GM21447 (cell line): ENCODE measurements around the gene FAM89B.
A peak's percentile ranks its signal among the peaks of the same experiment; 100 is the strongest.

Source experiments
- ATAC-seq: cut with Tn5 transposase; IDR thresholded peaks from one replicate; pipeline ENCODE4 v1.9.1; 2021; ENCODE audit not compliant: unreplicated experiment

Gene FAM89B

DNA sequence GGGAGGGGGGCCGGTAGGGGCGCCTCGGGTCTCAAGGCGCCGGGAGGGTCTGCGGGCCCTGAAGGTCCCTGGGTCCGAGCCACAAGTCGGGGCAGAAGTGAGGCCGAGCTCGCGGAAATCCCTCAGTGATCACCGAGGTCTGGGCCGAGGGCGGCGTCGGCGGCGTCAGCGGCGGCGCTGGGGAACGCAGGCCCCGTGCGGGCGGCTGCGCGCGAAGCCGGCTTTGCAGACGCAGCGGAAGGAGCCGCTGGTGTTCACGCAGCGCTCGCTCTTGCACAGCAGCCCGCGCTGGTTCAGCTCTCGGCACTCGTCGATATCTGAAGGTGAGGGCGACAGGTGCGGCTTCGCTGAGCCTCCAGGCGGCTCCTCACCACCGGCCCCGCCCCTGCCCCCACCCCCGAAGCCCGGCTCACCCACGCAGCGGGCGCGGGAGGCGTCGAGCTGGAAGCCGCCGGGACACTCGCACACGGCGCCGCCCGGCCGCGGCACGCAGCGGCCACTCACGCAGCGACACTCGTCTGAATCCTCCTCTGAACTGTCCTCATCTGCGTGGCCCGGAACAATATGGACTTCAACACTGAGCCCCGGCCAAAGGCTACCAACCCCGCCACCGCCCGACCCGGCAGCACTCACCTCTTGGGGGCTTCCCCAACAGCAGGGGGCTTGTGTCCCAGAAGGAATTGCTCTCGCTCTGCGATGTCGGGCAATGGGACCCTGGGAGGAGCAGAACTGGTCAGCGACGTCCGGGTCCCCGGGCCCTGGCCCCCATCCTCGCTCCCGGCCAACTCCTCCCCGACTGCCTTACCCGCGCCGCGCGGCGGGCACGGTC lies 33.2 kb upstream of the FAM89B start:
- ATAC-seq: no peak

DNA sequence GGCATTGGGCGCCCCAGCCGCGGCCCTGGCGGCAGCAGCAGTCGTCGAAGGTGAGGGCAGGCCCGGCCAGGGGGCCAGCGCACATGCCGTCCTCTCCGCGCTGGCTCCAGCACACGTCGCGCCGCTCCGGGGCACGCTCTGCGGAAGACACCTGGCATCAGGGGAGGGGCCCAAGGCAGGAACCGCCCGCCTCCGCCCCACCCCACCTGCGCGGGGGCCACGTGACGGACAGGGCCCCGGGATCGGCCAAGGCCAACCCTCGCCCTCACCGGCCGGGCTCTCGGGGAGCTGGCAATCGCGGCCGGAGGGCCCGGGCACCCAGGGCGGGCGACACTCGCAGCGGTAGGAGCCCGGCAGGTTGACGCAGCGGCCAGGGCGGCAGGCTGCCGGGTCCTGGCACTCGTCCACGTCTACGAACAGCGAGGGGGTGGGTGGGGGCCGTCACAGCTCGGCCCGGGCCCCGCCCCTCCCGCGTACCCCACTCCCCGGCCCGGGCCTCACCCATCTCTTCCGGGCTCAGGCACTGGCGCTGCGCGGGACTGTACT lies 32.5 kb upstream of the FAM89B start:
- peak; percentile 49 for ATAC-seq

DNA sequence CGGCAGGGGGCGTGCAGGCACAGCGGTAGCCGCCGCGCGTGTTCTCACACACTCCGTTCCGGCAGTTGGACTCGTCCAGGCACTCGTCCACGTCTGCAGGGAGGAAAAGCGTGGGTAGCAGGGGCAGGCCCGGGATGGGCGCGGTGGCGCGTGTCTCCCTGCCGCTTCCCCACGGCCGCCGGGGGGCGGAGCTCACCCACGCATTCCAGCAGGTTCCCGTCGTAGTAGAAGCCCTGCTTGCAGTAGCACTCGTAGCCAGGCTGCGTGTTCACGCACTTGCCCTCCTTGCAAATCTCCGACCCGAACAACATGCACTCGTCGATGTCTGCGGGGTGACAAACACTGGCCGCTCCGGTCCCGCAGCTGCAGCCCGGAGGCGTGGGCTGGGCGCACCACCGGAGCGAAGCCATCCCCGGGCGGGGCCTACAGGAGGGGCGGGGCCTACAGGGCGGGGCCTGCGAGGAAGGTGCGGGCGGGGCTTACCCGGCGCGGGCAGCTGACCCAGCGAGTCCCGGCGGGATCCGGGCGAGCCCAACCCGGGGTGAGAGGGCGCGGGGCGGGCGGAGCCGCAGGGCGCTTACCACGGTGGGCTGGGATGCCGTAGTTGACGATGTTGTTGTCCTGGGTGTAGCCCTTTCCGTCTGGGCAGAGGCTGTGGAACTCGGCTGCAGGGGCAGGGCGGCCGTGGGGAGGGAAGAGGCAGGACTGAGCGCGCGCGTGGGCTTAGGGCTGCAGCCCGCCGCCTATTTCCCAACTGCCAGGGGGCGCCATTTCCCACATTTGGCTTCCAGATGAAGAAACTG lies 31.8 kb upstream of the FAM89B start:
- ATAC-seq: peak; percentile 74

DNA sequence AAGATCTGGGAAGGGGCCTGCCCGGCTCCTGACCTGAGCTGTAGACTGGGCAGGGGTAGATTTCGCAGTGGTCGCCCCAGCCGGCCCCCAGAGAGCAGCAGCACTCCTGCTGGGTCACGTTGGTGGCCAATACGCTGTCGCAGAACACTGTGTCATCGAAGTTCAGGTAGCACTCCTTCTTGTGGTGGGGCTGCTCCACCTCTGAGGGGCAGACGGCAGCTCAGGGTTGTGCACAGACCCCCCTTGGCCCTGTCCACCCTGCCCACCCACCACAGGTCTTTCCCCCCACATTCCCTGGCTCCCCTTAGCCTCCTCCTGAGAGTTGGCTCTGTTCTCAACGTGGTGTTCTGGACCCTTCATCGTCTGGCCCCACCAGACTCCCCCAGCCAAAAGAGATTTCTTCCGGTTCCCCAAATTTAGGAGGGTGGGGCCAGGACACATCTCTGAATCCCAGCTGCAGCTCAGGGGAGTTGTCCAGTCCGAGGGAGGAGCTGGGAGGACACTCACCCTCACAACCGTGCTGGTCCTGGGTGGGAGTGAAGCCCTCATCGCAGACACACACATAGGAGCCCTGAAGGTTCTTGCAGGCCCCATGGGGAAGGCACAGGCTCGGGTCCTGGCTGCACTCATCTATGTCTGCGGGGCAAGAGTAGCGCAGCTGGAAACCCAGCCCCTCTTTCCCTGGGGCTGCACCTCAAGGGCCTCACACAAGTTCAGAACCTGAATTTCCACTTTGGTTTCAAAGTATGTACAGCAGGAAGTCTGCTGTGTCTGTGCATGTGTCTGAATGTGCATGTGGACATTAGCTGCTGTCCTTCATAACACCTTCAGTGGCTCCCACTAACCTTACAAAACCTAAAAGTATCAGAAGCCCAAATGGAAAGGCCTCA lies 31.0 kb upstream of the FAM89B start:
- ATAC-seq: no peak

DNA sequence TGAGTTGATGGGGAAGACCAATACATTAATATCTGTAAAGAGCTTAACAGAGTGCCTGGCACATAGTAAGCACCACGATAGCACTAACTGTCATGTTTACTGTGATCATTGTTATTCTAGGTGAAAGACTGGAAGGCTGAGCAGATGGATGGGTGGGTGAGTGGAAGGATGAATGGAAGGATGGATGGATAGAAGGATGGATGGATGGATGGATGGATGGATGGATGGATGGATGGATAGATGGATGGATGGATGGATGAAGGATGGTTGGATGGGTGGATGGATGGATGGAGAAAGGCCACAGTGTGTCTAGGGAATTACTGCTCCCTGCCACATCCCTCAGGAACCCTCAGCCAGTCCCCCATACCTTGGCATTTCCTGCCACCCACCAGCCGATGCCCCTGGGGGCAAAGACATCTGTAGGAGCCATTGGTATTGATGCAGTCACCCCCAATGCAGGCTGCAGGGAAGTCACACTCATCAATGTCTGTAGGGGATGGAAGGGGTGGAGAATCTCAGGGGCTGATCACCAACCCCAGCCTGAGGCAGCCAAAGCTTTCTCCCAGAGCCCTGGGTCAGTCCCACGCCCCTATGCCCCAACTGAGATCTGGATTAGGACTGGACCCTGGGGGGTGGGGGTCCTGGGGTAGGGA lies 29.5 kb upstream of the FAM89B start:
- no peak for ATAC-seq

DNA sequence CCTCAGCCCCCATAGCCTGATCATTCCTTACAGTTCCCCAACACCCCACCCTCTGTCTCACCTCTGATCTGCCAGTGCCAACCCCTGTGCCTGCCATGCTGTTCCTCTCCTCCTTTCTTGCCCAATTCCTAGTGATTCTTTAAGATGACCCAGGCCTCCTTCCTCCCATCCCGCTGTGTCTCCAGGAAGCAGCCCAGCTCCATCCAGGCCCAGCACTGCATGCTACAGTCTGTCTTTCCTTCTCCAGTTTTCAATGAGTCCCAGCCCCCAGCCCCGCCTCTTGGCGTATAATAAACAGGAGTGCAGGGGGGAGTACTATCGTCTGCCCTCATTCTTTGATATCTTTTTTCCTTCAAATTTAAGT lies 26.5 kb upstream of the FAM89B start:
- ATAC-seq: no peak

DNA sequence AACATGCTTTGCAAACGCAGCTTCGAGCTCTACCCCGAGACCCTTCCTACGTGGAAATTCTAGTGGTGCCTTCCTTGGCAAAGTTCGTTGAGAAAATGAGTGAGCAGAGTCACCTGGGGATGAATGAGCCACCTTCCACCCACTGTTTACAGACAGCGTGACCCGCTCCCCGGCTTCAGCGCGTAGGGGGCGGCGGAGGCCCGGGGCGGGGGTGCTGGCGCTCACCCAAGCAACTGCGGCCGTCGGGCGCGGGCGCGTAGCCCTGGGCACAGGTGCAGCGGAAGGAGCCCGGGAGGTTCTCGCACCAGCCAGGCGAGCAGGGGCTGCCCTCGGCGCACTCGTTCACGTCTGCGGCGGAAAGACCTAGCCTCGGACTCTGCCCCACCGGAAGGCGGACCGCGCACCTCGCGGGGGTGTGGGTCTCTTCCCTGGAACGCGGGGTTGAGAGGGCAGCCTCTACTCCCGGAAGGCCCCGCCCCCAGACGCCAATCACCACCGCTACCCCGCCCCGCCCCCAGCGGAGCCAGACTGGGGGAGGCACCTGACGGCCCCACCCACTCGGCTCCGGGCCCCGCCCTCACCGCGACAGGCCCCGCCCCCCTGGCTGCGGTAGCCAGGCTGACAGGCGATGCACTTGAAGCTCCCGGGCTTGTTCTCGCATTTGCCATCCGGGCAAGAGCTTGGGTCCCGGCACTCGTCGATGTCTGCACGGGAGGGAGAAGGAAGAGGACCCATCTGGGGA lies 25.9 kb upstream of the FAM89B start:
- peak; percentile 68 for ATAC-seq

DNA sequence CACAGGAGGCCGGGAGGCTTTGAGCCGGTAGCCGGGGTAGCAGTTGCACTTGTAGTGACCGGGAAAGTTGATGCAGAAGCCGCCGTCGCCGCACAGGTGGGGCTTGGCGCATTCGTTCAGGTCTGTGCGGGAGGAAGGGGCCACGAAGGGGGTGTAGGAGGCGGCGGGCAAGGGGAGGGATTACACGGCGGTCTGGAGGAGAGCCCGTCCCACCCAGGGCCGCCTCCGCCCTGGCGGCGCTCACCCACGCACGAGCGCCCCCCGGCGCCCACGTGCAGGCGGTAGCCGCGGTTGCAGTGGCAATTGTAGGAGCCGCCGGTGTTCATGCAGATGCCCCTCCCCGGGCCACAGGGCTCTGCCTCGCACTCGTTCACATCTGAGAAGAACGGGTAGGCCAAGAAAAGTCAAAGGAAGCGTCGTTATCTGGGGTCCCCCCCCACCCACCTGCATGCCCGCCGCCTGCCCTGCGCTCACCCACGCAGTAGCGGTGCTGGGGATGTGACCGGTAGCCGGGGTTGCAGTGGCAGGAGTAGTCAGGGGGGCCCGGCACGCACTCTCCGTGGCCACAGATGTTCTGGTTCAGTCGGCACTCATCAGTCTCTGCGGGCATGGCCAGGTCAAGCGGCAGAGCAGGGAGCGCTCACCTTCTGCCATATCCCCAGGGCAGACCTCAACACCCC lies 24.8 kb upstream of the FAM89B start:
- ATAC-seq: no peak

DNA sequence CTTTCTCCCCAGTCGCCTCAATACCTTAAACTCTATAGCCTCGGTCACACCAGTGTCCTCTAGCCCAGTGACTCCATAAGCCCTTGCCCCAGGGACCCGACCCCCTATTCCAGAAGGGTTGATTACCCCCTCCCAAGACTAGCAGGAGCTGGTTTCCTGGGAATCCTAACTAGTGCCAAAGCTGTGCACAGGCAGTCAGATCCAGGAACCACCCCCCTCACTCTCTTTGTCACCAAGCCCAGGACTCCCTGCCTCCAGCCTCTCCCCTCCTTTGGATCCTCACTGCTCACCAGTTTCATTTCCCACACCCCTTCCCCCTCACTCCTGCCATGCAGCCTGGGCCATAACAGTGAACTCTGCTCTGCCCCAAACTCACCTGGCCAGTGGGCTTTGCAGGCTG lies 23.9 kb upstream of the FAM89B start:
- ATAC-seq: no peak

DNA sequence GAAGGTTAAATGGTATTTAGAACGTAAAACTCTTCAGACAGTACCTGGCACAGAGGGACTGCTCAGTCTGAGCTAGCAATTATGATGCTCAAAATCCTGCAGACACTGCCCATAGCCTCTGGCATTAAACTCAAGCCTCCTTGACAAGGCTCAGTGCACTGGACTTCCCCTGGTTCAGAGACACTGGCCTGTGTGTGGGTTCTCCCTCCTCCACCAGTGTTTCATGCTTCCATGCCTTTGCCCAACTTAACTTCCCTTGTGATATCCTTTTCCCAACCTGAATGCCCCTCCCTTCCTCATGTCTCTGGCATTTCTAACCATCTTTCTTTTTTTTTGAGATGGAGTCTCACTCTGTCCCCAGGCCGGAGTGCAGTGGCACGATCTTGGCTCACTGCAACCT lies 23.2 kb upstream of the FAM89B start:
- no peak for ATAC-seq

DNA sequence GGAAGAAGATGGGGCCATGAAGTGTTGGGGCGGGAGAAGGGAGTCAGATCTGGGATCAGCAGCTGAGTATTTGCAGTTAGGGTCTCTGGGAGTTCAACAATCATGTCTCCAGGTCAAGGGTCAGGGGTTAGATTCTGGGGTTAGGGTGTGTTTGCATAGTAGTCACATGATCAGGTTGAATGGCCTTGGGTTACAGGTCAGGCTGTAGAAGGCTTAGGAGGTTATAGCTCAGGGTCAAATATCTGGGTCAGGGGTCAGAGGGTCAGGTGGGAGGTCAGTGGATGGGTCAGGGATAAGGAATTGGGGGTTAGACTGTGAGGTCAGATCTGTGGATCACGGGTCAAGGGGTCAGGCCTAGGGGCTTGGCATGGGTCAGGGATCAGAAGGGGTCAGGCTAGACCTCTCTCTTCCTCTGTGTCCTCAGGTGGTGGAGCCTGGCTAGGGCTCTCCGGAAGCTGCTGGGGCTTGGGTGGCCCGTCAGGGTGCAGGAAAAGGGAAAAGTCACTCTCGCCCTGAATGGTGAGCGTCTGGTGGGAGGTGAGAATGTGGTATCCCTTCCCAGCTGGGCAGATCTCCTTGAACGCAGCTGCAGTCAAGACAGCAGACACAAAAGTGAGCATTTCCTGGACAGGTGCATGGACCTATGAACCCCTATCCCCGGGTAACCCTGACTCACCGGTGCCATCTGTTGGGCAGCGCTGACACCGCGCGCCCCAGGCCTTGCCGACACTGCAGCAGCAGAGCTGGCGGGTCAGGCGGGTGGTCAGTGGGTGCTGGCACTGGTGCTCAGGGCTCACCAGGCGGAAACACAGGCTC lies 20.6 kb upstream of the FAM89B start:
- peak; percentile 71 for ATAC-seq

DNA sequence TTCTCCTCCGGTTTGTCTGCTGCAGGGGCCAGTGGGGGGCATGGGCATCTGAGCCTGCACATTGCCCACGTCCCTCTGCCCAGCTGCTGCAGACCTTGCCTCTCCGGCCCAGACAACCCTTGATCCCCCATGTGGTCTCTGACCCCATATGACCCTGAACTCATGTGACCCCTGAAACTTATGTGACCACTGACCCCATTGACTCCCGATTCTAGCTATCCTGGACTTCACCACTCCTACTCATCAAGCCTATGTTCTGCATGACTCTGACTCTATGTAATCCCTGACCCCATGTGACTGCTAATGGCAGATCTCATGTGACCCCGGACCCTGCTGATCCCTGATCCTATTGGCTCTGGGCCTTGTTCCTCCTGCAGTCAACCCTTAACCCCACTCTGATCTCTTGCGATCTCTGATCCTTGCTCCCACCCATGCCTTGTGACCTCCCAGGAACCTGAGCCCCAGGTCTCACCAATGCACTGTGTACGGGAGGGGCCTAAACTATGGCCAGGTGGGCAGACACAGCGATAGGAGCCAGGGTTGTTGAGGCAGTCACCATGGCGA lies 19.9 kb upstream of the FAM89B start:
- no peak for ATAC-seq

DNA sequence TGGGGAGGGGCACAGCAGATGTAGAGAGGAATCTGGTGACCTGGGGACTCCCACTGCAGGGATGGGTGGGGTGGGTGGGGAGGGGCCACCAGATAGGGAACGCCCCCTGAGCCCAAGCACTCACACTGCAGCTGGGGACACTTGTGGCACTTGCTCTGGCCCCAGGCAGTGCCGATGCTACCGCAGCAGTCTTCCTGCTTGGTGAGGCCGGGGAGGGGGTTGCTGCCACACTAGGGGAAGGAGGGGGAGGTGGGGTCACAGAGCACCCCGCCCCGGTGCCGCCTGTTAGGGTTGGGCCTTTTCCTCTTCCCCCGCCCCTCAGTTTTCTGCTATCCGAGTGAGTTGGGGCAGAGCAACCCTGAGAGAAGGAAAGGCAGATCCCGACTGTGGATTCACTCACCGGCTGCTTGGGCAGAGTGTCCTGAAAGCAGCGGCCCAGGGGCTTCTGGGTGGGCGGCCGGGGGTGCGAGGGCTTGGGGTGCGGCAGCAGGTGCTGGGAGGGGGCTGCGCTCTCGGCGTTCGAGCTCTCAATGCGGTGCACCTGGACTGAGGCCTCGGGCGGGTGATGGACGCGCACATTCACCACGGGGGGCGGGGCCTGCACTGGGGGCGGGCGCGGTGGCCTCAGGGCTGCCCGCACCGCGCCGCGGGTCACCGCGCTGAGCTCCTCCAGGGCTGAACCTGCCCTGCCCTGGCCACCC lies 18.9 kb upstream of the FAM89B start:
- no peak for ATAC-seq

DNA sequence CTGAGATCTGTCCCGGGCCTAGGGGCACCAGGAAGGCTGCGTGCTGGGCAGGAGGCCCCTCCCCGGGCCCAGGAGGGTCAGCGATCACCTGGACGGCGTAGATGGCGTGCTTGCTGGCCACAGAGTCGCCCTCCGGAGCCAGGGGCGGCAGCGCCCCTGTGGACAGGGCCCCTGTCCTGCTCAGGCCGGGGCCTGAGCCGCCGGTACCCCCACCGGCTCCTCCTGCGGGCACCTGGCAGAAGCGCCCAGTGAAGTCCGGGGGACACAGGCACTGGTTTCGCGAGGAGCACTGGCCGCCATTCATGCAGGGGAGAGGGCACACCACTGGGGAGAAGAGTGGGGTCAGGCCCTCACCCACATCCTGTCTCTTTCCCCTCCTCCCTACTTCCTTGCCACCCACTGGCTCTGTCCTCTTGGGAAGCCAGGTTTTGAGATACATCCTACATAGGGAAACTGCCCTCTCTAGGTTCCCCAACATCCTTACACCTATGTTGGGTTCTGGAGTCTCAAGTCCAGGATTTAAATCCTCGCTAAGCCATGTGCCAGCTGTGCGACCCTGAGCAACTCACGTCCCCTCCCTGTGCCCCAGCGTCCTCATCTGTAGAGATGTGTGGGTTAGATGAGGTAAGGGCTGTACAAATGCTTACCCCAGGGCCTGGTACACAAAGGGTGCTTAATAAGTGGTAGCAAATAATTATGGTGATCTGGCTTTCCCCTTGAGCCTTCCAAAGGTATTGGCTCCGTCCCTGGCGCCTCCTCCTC lies 18.1 kb upstream of the FAM89B start:
- ATAC-seq: no peak

DNA sequence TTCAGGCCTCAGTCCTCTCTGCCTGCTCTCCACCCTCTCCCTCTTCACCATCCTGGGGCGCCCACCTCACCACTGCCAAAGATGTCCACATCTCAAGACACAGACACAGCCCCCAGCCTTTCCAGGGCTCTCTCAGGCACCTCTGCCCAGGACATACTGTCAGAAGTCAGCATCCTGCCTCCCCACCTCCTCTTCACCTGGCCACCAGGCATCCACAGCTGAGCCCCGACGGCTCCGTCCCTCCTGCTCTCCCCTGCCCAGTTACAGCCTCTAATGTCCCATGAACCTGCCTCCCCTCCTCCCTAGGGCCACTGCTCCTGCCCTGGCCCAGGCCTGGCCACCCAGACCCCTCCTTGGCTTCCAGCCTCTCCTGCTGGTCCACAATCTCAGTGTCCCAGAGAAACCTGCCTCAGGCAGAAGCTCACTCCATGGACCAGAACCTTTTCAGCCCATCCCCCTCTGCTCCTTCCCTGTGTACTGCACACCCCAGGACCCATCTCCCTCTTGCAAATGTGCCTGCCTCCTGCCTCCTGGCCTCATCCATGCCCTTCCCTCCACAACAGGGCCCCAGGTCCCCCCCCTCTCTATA lies 17.4 kb upstream of the FAM89B start:
- ATAC-seq: no peak

DNA sequence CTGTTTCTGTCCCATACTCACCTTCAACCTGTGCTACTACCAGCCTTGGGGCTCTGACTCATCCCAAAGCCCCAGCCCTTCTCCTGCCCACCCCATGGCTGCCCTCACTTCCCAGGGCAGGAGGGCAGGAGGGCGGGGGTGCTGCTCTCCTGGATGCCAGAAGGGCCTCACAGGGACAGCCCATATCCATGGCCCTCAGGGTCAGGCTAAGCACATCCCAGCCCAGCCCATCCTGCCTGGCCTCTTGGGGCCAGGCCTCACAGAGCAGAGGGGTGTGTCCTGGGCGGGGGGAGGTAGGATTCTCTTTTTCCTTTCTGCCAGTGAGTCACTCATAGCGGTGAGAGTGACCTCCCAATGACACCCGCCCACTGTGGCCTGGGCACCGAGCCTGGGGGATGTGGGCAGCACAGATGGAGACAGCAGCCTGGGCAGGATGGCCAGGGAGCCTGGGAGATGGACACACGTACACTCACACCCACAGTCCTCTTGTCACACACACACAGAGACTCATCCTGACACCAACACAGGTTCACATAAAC lies 16.6 kb upstream of the FAM89B start:
- ATAC-seq: no peak
